Measurements from ENCODE around the gene HNMT.
"Not testable (repeated sequence)": the region's sequence is repeated elsewhere in the genome, so short reads cannot be mapped to it uniquely, and the experiment has no call there.

HNMT gene

GRCh38 chr2:137947032-137947727, 17.1 kb upstream of the HNMT start:
- no peak for DNase-seq

DNA sequence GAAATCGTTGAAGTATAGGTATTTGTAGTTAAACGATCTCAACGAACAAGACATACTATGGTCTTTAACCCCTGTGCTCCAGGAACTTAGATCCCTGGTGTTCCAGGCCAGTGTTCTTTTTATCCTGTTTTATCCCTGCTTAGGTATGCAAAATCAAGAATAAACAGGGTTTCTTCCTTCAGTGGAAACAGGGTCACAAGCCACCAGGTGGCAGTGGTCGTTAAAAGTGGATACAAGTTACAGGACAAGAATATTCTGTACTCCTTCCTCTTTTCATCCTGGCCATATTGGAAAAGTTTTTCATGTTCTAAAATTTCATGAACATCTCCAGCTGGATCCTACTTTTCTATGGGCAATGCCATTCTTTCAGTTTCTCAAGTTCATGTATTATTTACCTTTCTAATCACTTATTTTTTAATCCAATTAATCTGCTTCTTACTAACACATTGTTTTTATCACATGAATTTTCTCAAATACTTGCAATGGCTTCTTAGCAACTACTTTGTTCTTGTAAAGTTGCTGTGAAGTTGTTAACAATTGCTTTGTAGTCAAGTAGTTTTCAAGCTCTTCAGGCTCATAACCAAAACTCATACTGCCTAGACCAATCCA, 16.4 kb upstream of the HNMT start:
- DNase-seq: peak; percentile 12 to 25

- no peak for DNase-seq
Measured at GRCh38 chr2:137948894-137949293, 15.4 kb upstream of the HNMT start.

- no peak for DNase-seq
Measured at GRCh38 chr2:137950238-137950637, 14.0 kb upstream of the HNMT start.

GRCh38 chr2:137951586-137951985, 12.7 kb upstream of the HNMT start:
- no peak for DNase-seq

DNA sequence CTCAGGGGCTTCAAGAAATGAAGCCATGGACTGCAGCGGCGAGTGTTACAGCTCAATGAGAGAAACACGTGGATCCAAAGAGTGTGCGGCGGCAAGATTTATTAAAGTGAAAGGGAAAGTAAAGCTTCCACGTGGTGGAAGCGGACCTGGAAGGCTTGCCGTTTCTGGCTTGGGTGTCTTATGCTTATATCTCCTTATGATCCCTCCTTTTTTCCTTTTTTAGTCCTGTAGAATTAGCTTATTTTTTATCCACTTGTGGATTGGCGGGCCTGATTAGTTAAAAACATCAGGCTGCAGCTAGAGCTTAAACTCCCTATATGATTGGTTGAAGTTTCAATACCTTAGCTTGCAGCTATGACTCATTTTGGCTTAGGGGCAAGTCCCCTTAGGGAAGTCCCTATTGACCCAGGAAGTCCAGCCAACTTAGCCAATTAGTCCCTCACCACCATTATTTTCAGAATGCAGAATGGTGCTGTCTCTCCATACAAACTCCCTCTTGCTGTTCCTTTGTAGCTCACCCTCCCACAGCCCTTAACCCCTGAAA, 11.6 kb upstream of the HNMT start:
- no peak for DNase-seq

- no peak for DNase-seq
Measured at GRCh38 chr2:137955536-137955935, 8.7 kb upstream of the HNMT start.

DNA sequence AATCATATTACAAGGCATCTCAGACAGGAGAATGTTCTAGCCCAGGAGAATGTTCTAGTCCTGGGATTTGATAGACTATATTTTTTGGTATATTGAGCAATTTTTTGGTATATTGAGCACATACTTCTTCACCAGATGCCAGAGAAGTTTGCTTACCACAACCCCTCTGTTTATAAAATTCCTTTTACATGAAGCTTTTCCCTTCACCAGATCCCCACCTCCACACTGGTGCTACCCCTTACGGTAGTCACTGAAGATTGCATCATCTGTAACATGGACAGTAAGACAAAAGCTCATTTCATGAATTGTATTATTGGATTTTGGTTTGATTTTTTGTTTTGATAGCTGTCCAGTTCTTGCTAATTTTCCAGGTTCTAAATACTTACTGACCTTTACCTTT, 7.2 kb upstream of the HNMT start:
- DNase-seq: no peak

DNA sequence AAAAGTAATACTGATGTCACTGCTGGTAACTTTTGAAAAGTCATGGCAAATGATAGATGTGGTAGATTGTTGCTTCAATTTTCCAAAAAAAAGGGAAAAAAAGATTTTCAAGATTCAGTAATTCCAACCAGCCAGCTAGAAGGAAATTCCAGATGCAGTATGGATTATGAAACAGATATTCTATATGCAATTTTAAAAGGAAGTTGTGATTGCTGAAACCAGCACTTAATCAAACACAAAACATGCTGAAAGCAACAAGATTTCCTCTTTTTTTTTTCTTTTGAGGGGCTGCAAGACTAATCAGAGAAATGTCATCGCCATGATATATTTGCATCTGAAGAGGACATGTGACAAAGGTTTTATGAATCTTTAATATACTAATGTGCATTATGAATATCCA, 5.1 kb upstream of the HNMT start:
- DNase-seq: no peak

DNA sequence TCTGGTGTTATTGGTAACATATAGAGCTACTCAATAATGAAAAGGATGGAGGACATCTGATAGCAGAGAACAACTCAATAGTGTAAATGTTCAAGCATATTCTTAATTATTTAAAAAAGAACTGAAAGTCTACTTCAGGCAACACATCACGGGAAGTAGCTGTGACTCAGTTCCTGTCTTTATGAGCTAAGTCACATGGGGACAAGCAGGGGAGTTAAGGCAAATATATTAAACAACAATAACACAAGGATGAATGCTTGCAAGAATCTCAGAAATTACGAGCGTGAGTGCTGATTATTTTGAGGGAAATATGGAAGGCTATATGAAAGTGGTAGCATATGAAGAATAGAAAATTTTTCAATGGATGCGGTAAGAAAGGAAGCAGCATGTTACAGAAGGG, 4.0 kb upstream of the HNMT start:
- no peak for DNase-seq

DNA sequence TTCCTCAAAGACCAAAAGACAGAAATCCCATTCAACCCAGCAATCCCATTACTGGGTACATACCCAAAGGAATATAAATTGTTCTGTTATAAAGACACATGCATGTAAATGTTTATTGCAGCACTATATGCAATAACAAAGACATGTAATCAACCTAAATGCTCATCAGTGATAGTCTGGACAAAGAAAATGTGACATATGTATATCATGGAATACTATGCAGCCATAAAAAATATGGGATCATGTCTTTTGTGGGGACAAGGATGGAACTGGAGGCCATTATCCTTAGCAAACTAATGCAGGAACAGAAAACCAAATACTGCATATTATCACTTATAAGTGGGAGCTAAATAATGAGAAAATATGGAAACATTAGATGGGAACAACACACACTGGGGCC, 2.7 kb upstream of the HNMT start:
- DNase-seq: no peak

DNA sequence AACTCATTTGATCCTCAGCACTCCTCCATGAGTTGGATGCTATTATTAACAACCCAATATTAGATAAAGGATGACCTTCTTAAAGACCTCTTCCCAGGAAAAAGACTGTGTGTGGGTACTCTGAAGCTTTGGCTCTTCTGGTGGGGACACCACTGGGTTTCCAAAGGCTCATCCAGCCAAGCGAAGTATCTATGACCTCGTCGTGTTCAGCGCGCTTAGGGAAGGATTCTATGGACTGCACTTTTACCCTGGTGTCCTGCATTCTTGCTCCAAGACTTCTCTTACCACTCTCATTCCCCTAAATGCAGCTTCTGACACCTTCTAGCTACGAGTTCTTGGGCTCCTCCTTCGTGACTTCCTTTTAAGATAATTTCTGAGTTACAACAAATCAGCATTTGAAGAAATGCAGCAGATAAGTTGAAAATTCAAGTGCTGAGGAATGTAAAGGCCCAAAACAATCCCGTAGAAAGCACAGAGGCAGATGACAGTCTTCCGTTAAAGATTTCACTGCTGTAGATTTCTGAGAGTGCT, 673 bp upstream of the HNMT start:
- no peak for DNase-seq

DNA sequence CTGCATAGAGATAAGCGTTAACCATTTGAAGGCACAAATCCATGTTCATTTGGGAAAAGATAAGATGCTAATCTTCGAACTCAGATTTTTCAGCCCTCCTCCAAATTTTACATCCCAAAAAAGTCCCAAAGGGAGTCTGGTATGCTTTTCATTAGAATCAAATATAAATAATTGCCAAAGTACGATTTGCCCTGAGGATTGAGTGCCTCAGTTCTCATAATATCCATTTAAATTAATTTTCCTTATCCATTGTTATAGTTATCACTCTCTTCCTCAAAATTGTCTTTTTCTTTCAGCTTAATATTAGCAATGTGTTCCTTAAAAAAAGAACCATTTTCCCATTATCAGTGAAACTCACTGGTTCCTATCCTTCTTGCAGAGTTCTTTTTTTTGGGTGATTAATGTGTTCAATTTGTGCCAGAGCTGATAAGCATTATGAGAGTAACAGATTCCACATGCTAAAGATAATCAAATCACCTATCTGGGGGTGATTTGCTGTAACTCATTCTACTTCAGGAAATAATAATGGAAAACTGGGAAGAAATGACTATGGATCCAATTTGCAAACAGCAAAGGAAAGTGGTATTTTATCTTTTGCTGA, 686 bp downstream of the HNMT start:
- DNase-seq: no peak

- no peak for DNase-seq
Measured at GRCh38 chr2:137966043-137966442, 1.8 kb downstream of the HNMT start.

GRCh38 chr2:137967042-137967441, 2.8 kb downstream of the HNMT start:
- no peak for DNase-seq

DNA sequence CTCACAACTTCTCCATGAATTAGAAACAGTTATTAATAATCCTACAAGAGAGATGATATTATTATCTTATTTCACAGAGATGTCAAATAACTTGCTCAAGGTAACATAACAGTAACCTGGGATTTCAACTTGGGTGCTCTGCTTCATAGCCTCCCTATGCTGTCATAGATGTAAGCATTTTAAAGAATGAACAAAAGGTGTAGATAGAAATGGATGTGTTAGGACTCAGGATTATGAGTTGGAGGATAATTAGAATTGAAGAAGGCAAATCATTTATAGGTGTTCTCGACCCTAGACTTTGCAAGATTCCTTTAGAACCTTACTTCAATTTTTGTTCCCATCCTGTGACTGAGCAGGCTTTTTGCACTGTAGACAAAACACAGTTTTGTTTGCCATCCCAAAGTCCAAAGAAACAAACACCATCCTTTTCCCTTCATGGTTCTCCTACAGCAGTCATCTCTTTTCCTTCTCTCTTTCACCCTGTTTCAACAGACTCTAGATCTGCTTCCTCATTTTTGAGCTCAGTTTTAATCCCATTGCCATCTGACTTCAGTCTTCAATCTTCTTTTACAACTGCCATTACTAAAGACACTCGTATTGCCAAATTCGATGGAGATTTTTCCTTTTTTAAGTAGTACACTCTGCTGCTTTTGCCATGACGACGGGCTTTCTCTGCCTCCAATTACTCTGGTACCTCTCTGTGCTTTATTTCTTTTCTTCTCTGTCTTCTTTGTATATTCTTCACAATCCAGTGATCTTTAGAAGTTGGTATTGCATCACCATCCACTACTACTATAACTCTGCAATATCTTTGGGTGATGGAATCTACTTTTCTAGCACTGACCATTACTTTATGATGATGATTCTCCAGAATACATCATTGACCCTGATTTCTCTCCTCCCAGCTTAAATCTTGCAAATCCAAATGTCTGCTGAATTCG, 4.5 kb downstream of the HNMT start:
- DNase-seq: no peak

DNA sequence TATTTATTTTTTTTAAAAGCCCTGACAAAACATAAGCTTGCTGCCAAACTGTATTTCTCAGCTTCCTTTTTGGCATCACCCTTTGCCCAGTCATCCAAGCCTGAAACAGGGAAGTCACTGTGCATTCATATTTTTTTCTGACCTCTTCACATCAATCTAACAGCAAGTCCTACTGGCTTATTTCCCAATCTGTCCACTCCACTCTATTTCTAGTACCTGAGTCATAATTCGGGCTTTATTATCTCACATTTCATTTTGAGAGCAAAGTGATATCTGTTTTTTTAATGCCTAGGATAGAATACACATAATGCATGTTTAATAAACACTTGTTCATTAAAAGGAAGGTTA, 5.1 kb downstream of the HNMT start:
- DNase-seq: no peak

- DNase-seq: no peak
Measured at GRCh38 chr2:137969876-137970275, 5.6 kb downstream of the HNMT start.

DNA sequence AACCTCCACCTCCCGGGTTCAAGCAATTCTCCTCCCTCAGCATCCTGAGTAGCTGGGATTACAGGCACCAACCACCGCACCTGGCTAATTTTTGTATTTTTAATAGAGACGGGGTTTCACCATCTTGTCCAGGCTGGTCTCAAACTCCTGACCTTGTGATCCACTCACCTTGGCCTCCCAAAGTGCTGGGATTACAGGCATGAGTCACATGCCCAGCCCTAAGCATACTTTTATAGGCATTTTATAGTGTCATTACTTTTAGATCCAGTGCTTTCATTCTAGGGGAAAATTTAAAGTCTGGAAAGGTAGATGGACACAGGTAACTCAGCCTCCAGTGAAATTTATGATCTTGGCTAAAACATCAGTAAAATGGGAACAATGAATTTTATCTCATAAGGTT, 7.0 kb downstream of the HNMT start:
- DNase-seq: not testable (repeated sequence)

DNA sequence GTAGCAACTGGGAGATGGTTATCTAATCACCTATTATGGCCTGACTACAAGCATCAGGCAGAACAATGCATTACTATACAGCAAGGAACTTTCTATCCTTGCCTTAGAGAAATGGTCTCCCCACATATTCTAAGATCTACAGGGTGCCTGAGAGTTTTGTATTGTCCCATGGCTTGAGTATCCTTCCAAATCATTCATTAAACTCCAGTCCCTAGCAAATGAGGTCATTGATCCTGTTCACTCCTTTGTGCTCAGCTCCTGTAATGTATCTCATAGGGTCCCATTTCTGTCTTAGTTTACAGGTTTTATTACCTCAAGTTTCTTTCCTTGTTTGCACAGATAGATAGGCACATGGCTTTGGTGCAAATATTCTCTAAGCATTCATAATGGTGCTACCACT, 9.0 kb downstream of the HNMT start:
- DNase-seq: no peak

- DNase-seq: no peak
Measured at GRCh38 chr2:137975280-137976271, 11.3 kb downstream of the HNMT start.

- DNase-seq: no peak
Measured at GRCh38 chr2:137976274-137976673, 12.0 kb downstream of the HNMT start.

Data from activated CD4-positive, alpha-beta T cell treated with anti-CD3 and anti-CD28 coated beads, Interleukin-2, amount 50 U/mL, for 4 hours (primary cell).